Fibroblast of lung (primary cell): ENCODE results near the gene DNAL4. TPM values are rescaled to one million over a fixed set of nuclear protein-coding genes. Genes with fewer than 3 reads are reported as not detected.

Source experiments
- DNase-seq, 2 donors: peaks; one replicate each; pipeline versions ENCODE4 v3.0.0 to v3.0.0-alpha.2; 2010; ENCODE audit warnings: low read depth in 2 of 2
- H2AFZ ChIP-seq: 2 replicates; pipeline ENCODE4 v1.5.1; 2012; ENCODE audit warnings: low read length, control low read depth, inconsistent platforms
- H3K27ac ChIP-seq: 2 replicates; pipeline ENCODE4 v1.5.1; 2011; ENCODE audit warnings: low read length, control low read depth; ENCODE audit not compliant: insufficient read depth
- H3K27me3 ChIP-seq: 2 replicates; pipeline ENCODE4 v1.5.1; 2011; ENCODE audit warnings: mild to moderate bottlenecking, low read length; ENCODE audit not compliant: control insufficient read depth, insufficient read depth
- H3K36me3 ChIP-seq: 2 replicates; pipeline ENCODE4 v1.5.1; 2011; ENCODE audit warnings: low read length; ENCODE audit not compliant: control insufficient read depth, insufficient read depth
- H3K4me1 ChIP-seq: 2 replicates; pipeline ENCODE4 v1.5.1; 2011; ENCODE audit warnings: low read length; ENCODE audit not compliant: control insufficient read depth, insufficient read depth; ENCODE audit errors: extremely low read depth
- H3K4me2 ChIP-seq: 2 replicates; pipeline ENCODE4 v1.5.1; 2011; ENCODE audit warnings: low read length, control low read depth; ENCODE audit not compliant: insufficient read depth; ENCODE audit errors: extremely low read depth
- H3K4me3 ChIP-seq, 4 experiments: fragments of 200-600 bp in 1 of 4; sonication (generic) in 1 of 4; replicated peaks in 1 of 4; 2 replicates each; pipeline ENCODE4 v1.5.1; 2011 to 2016; ENCODE audit warnings: low read length in 4 of 4, low read depth in 3 of 4, mild to moderate bottlenecking in 3 of 4, control low read depth in 2 of 4, inconsistent platforms in 1 of 4, mixed read lengths in 1 of 4; ENCODE audit not compliant: insufficient read depth in 1 of 4; ENCODE audit errors: control extremely low read depth in 1 of 4
- H3K79me2 ChIP-seq: 2 replicates; pipeline ENCODE4 v1.5.1; 2012; ENCODE audit warnings: mild to moderate bottlenecking, low read length, inconsistent platforms; ENCODE audit not compliant: control insufficient read depth, insufficient read depth
- H3K9ac ChIP-seq: 2 replicates; pipeline ENCODE4 v1.5.1; 2011; ENCODE audit warnings: mild to moderate bottlenecking, low read length, control low read depth; ENCODE audit not compliant: insufficient read depth
- H3K9me3 ChIP-seq: 2 replicates; pipeline ENCODE4 v1.5.1; 2012; ENCODE audit warnings: low read depth, low read length; ENCODE audit not compliant: control insufficient read depth, insufficient read depth
- H4K20me1 ChIP-seq: 2 replicates; pipeline ENCODE4 v1.5.1; 2011; ENCODE audit warnings: low read length; ENCODE audit not compliant: control insufficient read depth, insufficient read depth; ENCODE audit errors: extremely low read depth
- EZH2 ChIP-seq: IDR thresholded peaks from 2 replicates; pipeline ENCODE4 v1.5.1; 2012; ENCODE audit warnings: low read length, control low read depth, mild to moderate bottlenecking; ENCODE audit errors: missing control alignments
- polyA plus RNA-seq, 2 donors: library from polyadenylated mRNA; depleted of rRNA in 1 of 2; stranded (reverse) in 1 of 2; unstranded in 1 of 2; fragments of >200 nt; gene quantifications; 2 replicates each; pipeline ENCODE4 v1.2.1, GENCODE V29; 2011 to 2012; ENCODE audit warnings: missing spikeins in 1 of 2
- total RNA-seq: library from RNA; depleted of rRNA; stranded (reverse); fragments of >200 nt; gene quantifications from 2 replicates; pipeline ENCODE4 v1.2.1, GENCODE V29; 2014
- TF ChIP-seq, protein P1 (sequence below), 2 donors: IDR thresholded peaks in 1 of 2; conservative IDR thresholded peaks in 1 of 2; 1 replicate in 1 of 2; 2 replicates in 1 of 2; pipeline ENCODE4 v1.5.1; 2011 to 2012; ENCODE audit warnings: low read length in 2 of 2, control low read depth in 1 of 2, inconsistent platforms in 1 of 2, low read depth in 1 of 2, mild to moderate bottlenecking in 1 of 2

DNAL4 gene
- total and polyA plus RNA-seq, 2 donors (not counting 1 experiment from before 2014, with no cell fraction given): 13.3 to 25.1 TPM

DNA sequence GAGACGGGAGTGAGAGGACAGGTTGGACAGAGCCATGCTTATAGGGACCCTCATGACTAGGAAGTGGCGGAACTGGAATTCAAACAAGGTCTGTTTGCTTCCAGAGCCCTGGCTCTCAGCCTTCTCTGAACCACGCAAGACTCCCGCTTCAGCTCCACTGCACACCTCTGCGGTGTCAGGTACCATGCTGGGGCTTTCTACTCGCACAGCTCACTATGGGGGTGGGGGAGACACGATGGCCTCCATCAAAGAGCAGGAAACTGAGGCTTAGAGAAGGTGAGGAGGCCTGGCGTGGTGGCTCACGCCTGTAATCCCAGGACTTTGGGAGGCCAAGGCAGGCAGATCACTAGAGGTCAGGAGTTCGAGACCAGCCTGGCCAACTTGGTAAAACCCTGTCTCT, 52.4 kb downstream of the DNAL4 start:
- H3K4me3 ChIP-seq: no peak overlapping the region
- H3K27me3 ChIP-seq: no peaks in the 10 kb centered on the region
- H3K36me3 ChIP-seq: peaks cover 56% of the 10 kb centered on the region
- no peaks in the 10 kb centered on the region for H3K9me3 ChIP-seq
- H3K9ac ChIP-seq: no peak overlapping the region
- H4K20me1 ChIP-seq: no peaks in the 10 kb centered on the region
- DNase-seq: no peak
- no peak overlapping the region for H3K27ac ChIP-seq
- no peak overlapping the region for H3K4me2 ChIP-seq
- H3K4me1 ChIP-seq: no peaks in the 10 kb centered on the region
- H2AFZ ChIP-seq: no peak overlapping the region
- H3K79me2 ChIP-seq: no peaks in the 10 kb centered on the region
- TF ChIP-seq, protein P1, sequence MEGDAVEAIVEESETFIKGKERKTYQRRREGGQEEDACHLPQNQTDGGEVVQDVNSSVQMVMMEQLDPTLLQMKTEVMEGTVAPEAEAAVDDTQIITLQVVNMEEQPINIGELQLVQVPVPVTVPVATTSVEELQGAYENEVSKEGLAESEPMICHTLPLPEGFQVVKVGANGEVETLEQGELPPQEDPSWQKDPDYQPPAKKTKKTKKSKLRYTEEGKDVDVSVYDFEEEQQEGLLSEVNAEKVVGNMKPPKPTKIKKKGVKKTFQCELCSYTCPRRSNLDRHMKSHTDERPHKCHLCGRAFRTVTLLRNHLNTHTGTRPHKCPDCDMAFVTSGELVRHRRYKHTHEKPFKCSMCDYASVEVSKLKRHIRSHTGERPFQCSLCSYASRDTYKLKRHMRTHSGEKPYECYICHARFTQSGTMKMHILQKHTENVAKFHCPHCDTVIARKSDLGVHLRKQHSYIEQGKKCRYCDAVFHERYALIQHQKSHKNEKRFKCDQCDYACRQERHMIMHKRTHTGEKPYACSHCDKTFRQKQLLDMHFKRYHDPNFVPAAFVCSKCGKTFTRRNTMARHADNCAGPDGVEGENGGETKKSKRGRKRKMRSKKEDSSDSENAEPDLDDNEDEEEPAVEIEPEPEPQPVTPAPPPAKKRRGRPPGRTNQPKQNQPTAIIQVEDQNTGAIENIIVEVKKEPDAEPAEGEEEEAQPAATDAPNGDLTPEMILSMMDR (conservative IDR thresholded peaks at IDR 0.05 in 1 of 2, IDR thresholded peaks at IDR 0.05 in 1 of 2; ENCODE audit: low read depth in 1 of 2, low read length in 2 of 2): no peak
- no peak for TF ChIP-seq EZH2

DNA sequence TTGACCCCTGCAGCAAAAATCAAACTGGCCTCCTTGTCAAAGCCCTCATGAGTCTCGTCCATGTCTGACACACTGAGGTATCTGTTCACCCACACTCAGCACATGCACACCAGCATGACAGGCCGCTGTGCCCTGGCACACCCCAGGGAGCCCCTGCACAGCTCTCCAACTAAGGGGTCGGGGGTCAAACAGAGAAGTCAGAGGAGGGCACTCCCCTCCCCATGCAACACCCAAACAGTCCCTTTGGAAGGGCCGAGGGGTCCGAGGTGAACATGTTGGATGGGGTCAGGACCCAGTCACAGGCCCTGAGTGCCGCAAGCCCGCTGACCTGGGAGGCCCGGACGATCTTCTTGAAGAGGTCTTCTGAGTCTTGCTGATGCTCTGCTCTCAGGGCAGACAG, 52.8 kb downstream of the DNAL4 start:
- Histone ChIP-seq H4K20me1 (no peaks in the 10 kb centered on the region), H3K9ac (no peak overlapping the region), H3K79me2 (no peaks in the 10 kb centered on the region), H3K4me3 (no peak overlapping the region), H3K27ac (no peak overlapping the region), H3K27me3 (no peaks in the 10 kb centered on the region), H3K36me3 (peaks cover 57% of the 10 kb centered on the region), H2AFZ (no peak overlapping the region), H3K9me3 (no peaks in the 10 kb centered on the region), H3K4me2 (no peak overlapping the region), H3K4me1 (no peaks in the 10 kb centered on the region)
- no peak for DNase-seq
- TF ChIP-seq EZH2: no peak
- TF ChIP-seq, protein P1 (conservative IDR thresholded peaks at IDR 0.05 in 1 of 2, IDR thresholded peaks at IDR 0.05 in 1 of 2; ENCODE audit: low read depth in 1 of 2, low read length in 2 of 2): no peak

DNA sequence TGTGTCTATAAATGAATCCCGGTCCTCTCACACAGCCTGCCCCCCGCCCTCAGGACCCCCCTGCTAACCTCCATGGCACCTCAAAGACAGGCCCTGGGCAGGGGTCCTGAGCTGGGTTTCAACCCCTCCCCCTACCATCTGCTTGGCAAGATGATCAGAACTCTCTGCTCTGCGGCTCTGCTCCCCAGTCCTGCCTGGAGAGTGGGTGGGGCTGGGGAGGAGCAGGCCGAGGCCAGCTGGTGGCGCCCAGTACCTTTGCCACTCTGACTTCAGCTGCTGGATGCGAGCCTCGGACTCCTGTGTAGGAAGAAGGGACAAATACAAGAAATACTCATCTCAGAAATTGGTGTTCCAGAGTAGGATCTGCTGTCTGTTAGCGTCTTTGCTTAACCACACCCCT, 53.2 kb downstream of the DNAL4 start:
- Histone ChIP-seq H3K79me2 (no peaks in the 10 kb centered on the region), H3K4me2 (no peak overlapping the region), H3K4me1 (no peaks in the 10 kb centered on the region), H4K20me1 (no peaks in the 10 kb centered on the region), H2AFZ (no peak overlapping the region), H3K27ac (no peak overlapping the region), H3K36me3 (peaks cover 61% of the 10 kb centered on the region), H3K9me3 (no peaks in the 10 kb centered on the region), H3K4me3 (no peak overlapping the region), H3K27me3 (no peaks in the 10 kb centered on the region), H3K9ac (no peak overlapping the region)
- TF ChIP-seq EZH2: no peak
- TF ChIP-seq, protein P1 (conservative IDR thresholded peaks at IDR 0.05 in 1 of 2, IDR thresholded peaks at IDR 0.05 in 1 of 2; ENCODE audit: low read depth in 1 of 2, low read length in 2 of 2): no peak
- no peak for DNase-seq
